Parathyroid adenoma (tissue), 2 donors: Measurements from ENCODE around the gene USP31.

ENCODE experiments used
- H2AFZ ChIP-seq: fragments of 300-600 bp; sonication (generic); one replicate; pipeline ENCODE4 v1.7.0; 2017; ENCODE audit warnings: antibody characterized with exemption, mild to moderate bottlenecking
- H3K27ac ChIP-seq: fragments of 300-600 bp; sonication (generic); one replicate; pipeline ENCODE4 v1.7.0; 2017
- H3K27me3 ChIP-seq: fragments of 300-600 bp; sonication (generic); one replicate; pipeline ENCODE4 v1.7.0; 2017; ENCODE audit warnings: low read length; ENCODE audit not compliant: control insufficient read depth, insufficient read depth
- H3K36me3 ChIP-seq: fragments of 300-600 bp; sonication (generic); one replicate; pipeline ENCODE4 v1.7.0; 2017; ENCODE audit warnings: low read length; ENCODE audit not compliant: control insufficient read depth, insufficient read depth
- H3K4me1 ChIP-seq: fragments of 300-600 bp; sonication (generic); one replicate; pipeline ENCODE4 v1.7.0; 2017; ENCODE audit warnings: control low read depth
- H3K4me2 ChIP-seq: fragments of 300-600 bp; sonication (generic); one replicate; pipeline ENCODE4 v1.7.0; 2017; ENCODE audit warnings: low read length
- H3K4me3 ChIP-seq: fragments of 300-600 bp; sonication (generic); one replicate; pipeline ENCODE4 v1.7.0; 2017; ENCODE audit warnings: low read depth, low read length
- H3K79me2 ChIP-seq: fragments of 300-600 bp; sonication (generic); one replicate; pipeline ENCODE4 v1.7.0; 2017; ENCODE audit warnings: control low read depth
- H3K9ac ChIP-seq: fragments of 300-600 bp; sonication (generic); one replicate; pipeline ENCODE4 v1.7.0; 2017; ENCODE audit warnings: mild to moderate bottlenecking
- H3K9me3 ChIP-seq: fragments of 300-600 bp; sonication (generic); one replicate; pipeline ENCODE4 v1.7.0; 2017; ENCODE audit warnings: low read length; ENCODE audit not compliant: control insufficient read depth
- CTCF ChIP-seq: fragments of 300-600 bp; sonication (generic); IDR thresholded peaks from one replicate; pipeline ENCODE4 v1.7.0; 2017; ENCODE audit warnings: antibody characterized with exemption, mild to moderate bottlenecking
- donor health status: primary hyperparathyroidism.

Gene USP31

GRCh38 chr16:23014592-23014991 lies 134.7 kb downstream of the USP31 start:
- no peak overlapping the region for H3K9ac ChIP-seq
- H3K36me3 ChIP-seq, result no peaks in the 10 kb centered on the region
- H3K27ac ChIP-seq, result no peak overlapping the region
- no peak for TF ChIP-seq CTCF
- no peaks in the 10 kb centered on the region for H3K79me2 ChIP-seq
- no peak overlapping the region for H3K4me3 ChIP-seq
- H3K4me2 ChIP-seq, result no peak overlapping the region
- no peaks in the 10 kb centered on the region for H3K9me3 ChIP-seq
- H2AFZ ChIP-seq, result no peak overlapping the region
- H3K27me3 ChIP-seq, result no peaks in the 10 kb centered on the region
- no peaks in the 10 kb centered on the region for H3K4me1 ChIP-seq
